ENCODE data around the gene CRIP1. TPM values are rescaled to one million over a fixed set of nuclear protein-coding genes. Genes with fewer than 3 reads are reported as not detected.

The CRIP1 gene
- total and polyA plus RNA-seq, 10 of the 15 experiments (the other 5 are each of a cell fraction or from before 2014, with no cell fraction given), result 66.8 to 259 (median 154) TPM

GRCh38 chr14:105499256-105500035 lies 12.8 kb downstream of the CRIP1 start:
- in situ Hi-C loops (cut with MboI), result no loop called here
- ChIA-PET SMC1A (ENCODE audit: uncharacterized antibody, unreplicated experiment) (no interaction called here), RAD21 (ENCODE audit: unreplicated experiment) (no interaction called here), CTCF (no interaction called here), POLR2A (no interaction called here)
- DNase-seq (ENCODE audit: low read depth, low spot score), result no peak
- no peaks in the 10 kb centered on the region for H3K9me3 ChIP-seq (replicated peaks; ENCODE audit: control insufficient read depth, insufficient read depth, low read length)
- H3K4me2 ChIP-seq (ENCODE audit: control insufficient read depth, insufficient read depth), result no peak overlapping the region
- H3K27me3 ChIP-seq (replicated peaks in 1 of 2; ENCODE audit: control insufficient read depth in 2 of 2, insufficient read depth in 2 of 2, low read length in 1 of 2), result no peaks in the 10 kb centered on the region
- TF ChIP-seq BMI1 (IDR thresholded peaks at IDR 0.05; ENCODE audit: borderline replicate concordance) (no peak), SUPT20H (IDR thresholded peaks at IDR 0.05; ENCODE audit: borderline replicate concordance, control insufficient read depth, low read depth, low read length) (no peak), POLR2A (IDR thresholded peaks at IDR 0.05; ENCODE audit: low read depth, low read length) (peak; percentile 13; the same call in 1 of the 2 replicates)
- no peaks in the 10 kb centered on the region for H3K79me2 ChIP-seq (ENCODE audit: control insufficient read depth, insufficient read depth, low read length)
- H3K36me3 ChIP-seq (ENCODE audit: control insufficient read depth in 2 of 2, insufficient read depth in 2 of 2, low read length in 1 of 2), result no peaks in the 10 kb centered on the region; a peak in 1 of 4 replicates
- 92% methylated on average over 22 of the region's 27 CpGs for WGBS (ENCODE audit: insufficient coverage, insufficient replicate concordance, low lambda C conversion rate, missing lambda C conversion rate)
- H3K9ac ChIP-seq (ENCODE audit: control insufficient read depth, insufficient read depth, low read length), result no peak overlapping the region
- intact Hi-C loops (cut with micrococcal nuclease; ENCODE audit: unreplicated experiment), result no loop called here
- no peak overlapping the region for H3K27ac ChIP-seq (ENCODE audit: control insufficient read depth, insufficient read depth)
- no peak overlapping the region for H3K4me3 ChIP-seq
- H3K4me1 ChIP-seq (ENCODE audit: control insufficient read depth, insufficient read depth, low read length), result no peaks in the 10 kb centered on the region
- BruUV-seq (replicated peaks), result no TSS peak
- FAIRE-seq, result no peak
- H2AFZ ChIP-seq (ENCODE audit: control insufficient read depth, low read depth, low read length), result no peak overlapping the region
- no peaks in the 10 kb centered on the region for H4K20me1 ChIP-seq (ENCODE audit: control insufficient read depth, insufficient read depth)
- no peak for ATAC-seq

GRCh38 chr14:105500036-105500725 lies 13.5 kb downstream of the CRIP1 start:
- SMC1A ChIA-PET (ENCODE audit: uncharacterized antibody, unreplicated experiment), result no interaction called here
- Histone ChIP-seq H3K36me3 (ENCODE audit: control insufficient read depth in 2 of 2, insufficient read depth in 2 of 2, low read length in 1 of 2) (no peaks in the 10 kb centered on the region), H2AFZ (ENCODE audit: control insufficient read depth, low read depth, low read length) (no peak overlapping the region), H3K4me3 (no peak overlapping the region), H3K9ac (ENCODE audit: control insufficient read depth, insufficient read depth, low read length) (no peak overlapping the region), H3K27me3 (replicated peaks in 1 of 2; ENCODE audit: control insufficient read depth in 2 of 2, insufficient read depth in 2 of 2, low read length in 1 of 2) (no peaks in the 10 kb centered on the region), H4K20me1 (ENCODE audit: control insufficient read depth, insufficient read depth) (no peaks in the 10 kb centered on the region), H3K79me2 (ENCODE audit: control insufficient read depth, insufficient read depth, low read length) (no peaks in the 10 kb centered on the region), H3K27ac (ENCODE audit: control insufficient read depth, insufficient read depth) (no peak overlapping the region), H3K9me3 (replicated peaks; ENCODE audit: control insufficient read depth, insufficient read depth, low read length) (no peaks in the 10 kb centered on the region), H3K4me1 (ENCODE audit: control insufficient read depth, insufficient read depth, low read length) (no peaks in the 10 kb centered on the region), H3K4me2 (ENCODE audit: control insufficient read depth, insufficient read depth) (no peak overlapping the region)
- TF ChIP-seq POLR2A (IDR thresholded peaks at IDR 0.05; ENCODE audit: low read depth, low read length) (peak; percentile 19), SMC3 (IDR thresholded peaks at IDR 0.05; ENCODE audit: borderline replicate concordance, low read length) (no peak)
- in situ Hi-C loops (cut with MboI), result no loop called here
- no peak for ATAC-seq
- RAD21 ChIA-PET (ENCODE audit: unreplicated experiment), result no interaction called here
- intact Hi-C loops (cut with micrococcal nuclease; ENCODE audit: unreplicated experiment), result no loop called here
- DNase-seq (ENCODE audit: low read depth, low spot score), result no peak
- no TSS peak for BruUV-seq (replicated peaks)
- POLR2A ChIA-PET, result interaction anchor here (0.5 kb wide), 1 partner anchor 438 kb away, joined by 3 read pairs; no protein-coding TSS in a partner anchor
- CTCF ChIA-PET, result interaction anchor here (1.1 kb wide), 1 partner anchor 19 kb away, joined by 3 read pairs; no protein-coding TSS in a partner anchor
- WGBS (ENCODE audit: insufficient coverage, insufficient replicate concordance, low lambda C conversion rate, missing lambda C conversion rate), result 72% methylated on average over 21 of the region's 21 CpGs
- FAIRE-seq, result no peak

Measured in GM12878 (cell line).